Tibial nerve (tissue), 4 donors: ENCODE results near the gene FAM9B.

ENCODE experiments used
- CTCF ChIP-seq, 5 experiments: fragments of 200-600 bp in 3 of 5; fragments of 450-650 bp in 2 of 5; sonication (generic) in 3 of 5; IDR thresholded peaks; one replicate each; pipeline ENCODE4 v1.5.1; 2016 to 2019; ENCODE audit warnings: antibody characterized with exemption in 5 of 5, mild to moderate bottlenecking in 3 of 5, moderate library complexity in 2 of 5
- EP300 ChIP-seq, 2 donors: sonication (generic); formaldehyde crosslinking; IDR thresholded peaks; one replicate each; pipeline ENCODE4 v1.6.1; 2017; ENCODE audit warnings: antibody characterized with exemption in 2 of 2, mild to moderate bottlenecking in 1 of 2
- POLR2A ChIP-seq, 2 donors: fragments of 450-650 bp; IDR thresholded peaks; one replicate each; pipeline ENCODE4 v1.6.1; 2017; ENCODE audit warnings: antibody characterized with exemption in 2 of 2, mild to moderate bottlenecking in 2 of 2, moderate library complexity in 2 of 2

- no peak for TF ChIP-seq CTCF (IDR thresholded peaks at IDR 0.05)
- no peak for TF ChIP-seq POLR2A (IDR thresholded peaks at IDR 0.05)
- no peak for TF ChIP-seq EP300 (IDR thresholded peaks at IDR 0.05)
Observed at GRCh38 chrX:9019151-9019550, 14.8 kb downstream of the FAM9B start.
